HG03460 (cell line): ENCODE measurements around the gene GABRB3.

Experiments used
- ATAC-seq: cut with Tn5 transposase; IDR thresholded peaks from one replicate; pipeline ENCODE4 v1.9.1; 2021; ENCODE audit not compliant: unreplicated experiment

GABRB3 gene

DNA sequence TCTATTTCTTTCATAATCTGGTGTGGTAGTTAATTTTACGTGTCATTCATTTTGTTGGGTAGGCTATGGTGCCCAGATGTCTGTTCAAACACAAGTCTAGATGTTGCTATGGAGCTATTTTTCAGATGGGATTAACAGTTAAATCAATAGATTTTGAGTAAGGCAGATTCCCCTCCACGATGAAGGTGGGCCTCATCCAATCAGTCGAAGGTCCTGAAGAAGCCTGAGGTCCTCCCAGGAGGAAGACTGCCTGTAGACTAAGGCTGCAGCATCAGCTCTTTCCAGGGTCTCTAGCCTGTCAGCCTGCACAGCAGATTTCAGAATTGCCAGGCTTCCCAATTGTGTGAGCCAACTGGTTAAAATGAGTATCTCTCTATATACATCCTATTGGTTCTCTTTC, 92.9 kb downstream of the GABRB3 start:
- no peak for ATAC-seq

DNA sequence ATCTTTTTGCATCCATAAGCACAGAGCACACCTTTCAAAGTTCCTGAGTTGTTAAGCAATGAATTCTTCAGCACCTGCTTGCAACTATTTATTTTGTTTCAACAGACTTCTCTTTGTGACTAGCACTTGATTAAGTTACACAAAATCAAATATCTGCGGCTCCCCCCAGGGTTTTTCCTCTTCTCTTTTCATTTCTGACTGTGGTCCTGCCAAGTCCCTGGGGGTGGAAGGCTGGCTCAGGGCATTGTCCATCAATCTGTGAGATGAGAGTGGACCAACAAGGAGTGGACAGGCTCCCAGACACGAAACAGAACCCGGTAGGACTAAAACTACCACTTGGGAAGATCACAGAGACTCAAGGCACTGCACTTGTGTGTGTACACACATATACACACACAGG, 96.8 kb downstream of the GABRB3 start:
- ATAC-seq = no peak

DNA sequence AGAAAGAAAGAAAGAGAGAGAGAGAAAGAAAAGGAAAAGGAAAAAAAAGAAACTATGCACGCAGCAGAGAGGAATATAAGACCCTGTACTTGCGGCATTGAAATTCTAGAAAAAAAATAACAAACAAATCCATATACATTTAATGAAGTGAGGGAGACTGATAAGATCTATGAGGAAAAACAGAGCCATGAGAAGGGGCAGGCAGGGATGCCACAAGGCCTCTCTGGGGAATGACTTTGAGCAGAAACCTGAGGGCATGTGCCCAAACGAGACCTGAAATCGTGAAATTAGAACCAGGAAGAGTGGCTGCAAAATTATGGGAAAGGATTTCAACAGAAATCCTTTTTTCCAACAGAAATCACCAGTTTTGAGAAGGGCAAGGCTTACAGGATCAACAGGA, 98.4 kb downstream of the GABRB3 start:
- ATAC-seq = no peak

DNA sequence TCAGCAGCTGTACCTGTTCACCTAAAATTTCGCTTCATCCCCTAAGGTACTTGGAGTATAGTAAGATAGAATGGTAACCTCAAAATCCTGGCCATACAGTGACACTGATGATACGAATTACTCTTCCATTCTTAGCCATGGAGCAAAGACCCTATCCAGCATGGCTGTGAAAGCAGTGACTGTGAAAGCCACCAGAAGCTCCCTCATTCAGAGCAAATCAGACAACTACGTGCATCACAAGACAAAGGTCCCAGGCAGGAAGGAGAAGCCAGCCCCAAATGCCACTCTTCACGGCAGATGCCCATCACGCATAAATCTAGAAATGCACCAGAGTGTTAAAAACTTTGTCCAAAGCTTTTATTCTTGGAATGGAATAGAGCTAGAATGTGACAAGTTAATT, 99.4 kb downstream of the GABRB3 start:
- ATAC-seq = no peak

DNA sequence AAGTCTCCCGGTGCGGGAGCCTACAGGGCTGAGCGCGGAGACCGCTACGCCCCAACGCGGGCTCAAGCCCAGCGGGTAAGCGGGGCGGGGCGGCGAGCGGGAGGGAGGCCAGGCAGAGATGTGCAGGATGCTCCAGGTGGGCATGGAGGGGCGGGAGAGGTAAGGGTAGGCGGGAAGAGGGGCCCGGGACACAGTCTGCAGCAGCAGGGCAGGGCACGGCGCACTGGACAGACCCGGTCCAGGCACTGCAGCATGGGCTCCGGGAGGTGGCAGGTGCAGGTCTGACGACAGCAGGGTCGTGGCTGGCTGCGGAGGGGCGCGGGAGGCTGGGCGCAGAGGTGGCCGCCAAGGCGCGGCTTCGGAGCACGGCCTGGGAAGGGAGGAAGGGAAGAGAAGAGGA, 102.8 kb downstream of the GABRB3 start:
- ATAC-seq = no peak

DNA sequence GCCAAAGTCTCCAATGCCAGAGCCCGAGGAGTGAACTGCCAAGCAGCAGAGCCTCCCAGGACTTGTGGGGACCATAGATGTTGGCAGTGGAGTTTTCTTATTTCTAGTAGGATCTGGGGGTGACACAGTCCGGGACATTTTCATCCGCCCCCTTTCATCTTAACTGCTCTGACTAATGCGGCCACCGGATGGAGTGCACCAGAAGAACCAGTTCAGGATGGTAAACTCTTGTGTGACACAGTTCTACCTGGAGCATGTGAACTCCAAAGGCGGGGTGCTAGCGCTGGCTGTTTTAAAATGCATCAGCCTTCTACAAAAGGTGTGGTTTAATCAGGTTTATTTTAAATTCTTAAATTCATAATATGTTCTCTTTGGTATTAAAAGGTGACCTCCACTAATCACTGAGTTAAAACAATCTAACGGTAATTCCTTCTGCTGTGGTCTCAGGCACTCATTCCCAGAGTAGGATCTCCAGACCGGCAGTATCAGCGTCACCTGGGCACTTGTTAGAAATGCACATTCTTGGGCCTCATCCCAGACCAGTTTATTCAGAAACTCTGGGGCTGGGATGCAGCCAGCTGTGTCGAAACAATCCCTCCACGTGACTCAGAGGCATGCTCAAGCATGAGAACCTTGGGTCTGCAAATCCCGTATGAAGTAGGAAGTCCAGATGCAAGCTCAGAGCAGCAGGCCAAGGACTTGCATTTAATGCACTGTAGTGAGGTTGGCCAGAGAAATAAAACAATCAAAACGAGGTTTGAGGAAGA, 105.5 kb downstream of the GABRB3 start:
- ATAC-seq = no peak

DNA sequence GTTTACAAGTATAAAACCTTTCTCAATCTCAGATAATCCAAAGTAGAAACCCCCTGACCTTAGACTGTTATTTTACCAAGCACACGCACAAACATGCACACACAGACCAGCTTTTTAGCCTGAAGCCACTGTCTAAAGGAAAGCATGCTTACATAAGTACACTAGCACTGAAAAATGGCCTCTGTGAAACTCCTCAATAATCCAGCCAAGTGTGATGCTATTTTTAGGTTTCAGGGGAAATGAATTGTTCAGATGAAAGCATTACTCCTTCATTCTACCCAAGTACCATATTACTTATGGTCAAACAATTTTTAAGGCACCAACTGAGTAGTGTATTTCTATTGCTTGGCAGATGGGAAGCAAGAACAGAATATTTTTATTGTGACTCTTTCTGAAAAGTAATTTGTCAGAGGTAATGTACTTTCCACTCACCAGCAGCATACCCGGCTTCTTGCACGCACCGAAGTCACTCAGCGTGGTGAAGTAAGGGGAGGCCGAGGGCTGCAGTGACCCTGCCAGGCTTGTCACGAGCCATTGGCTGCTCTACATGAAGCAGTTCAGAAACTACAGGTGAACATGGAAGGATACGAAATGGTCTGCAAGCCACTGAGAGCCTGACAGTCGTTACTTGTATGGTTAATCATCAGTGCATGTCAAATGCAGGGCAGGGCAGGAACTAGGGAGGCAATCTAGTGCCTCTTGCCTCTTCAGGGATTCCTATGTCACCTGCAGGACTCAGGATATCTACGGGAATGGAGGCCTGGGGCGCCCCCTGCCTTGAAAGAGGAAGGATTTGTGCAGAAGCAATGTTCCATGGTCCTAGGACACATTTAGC, 106.7 kb downstream of the GABRB3 start:
- no peak for ATAC-seq

DNA sequence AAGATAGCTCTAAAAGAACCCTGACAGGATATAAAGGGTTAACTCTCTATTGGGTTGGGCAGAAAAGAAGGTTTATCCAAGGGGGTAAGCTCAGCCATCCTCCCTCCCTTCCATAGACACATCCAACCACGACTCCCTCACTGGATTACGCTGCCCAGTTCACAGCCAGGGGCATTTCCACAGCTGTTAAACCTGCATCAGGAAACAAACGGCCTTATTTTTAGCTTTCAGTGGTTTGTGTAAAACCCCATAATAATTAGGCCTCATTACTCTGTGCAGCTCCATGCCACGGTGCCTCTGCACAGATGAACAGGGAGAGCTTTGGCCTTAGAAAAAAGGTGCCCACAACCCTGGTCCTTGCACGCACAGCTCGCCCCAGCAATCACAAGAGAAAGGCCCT, 110.6 kb downstream of the GABRB3 start:
- ATAC-seq = no peak

DNA sequence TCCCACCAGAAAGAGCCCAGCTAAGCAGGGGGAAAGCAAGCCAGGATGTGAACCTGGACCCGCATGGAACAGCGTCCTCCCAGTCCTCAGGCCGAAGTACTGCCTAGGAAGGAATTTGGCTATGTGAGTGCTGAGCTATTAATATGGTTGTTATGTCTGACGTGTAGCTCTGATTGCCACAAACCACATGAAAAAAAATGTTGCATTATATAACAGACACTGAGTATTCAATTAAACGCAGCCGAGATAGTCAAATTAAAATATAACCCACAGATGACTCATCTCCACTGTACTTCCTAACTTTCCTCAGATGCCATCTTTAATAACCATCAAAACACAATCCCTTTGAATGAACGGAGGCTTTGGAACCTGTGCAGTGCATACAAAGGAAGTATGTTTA, 111.1 kb downstream of the GABRB3 start:
- no peak for ATAC-seq

DNA sequence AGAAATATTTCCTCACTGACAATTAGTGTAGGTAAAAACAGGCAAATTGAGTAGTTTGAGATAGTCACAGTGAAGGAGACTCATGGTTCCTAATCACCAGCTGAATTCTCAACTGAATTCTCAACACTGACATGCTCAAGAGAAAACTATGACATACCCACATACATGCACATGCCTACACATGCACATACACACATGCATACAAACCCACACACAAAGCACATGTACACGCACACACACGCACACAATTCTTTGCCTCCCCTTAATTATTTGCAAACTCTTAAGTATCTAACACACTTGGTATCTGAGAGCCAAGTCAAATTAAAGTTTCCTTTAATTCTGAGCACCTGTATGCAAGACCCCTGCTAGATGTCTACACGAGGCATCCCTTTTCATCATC, 111.8 kb downstream of the GABRB3 start:
- ATAC-seq = no peak

DNA sequence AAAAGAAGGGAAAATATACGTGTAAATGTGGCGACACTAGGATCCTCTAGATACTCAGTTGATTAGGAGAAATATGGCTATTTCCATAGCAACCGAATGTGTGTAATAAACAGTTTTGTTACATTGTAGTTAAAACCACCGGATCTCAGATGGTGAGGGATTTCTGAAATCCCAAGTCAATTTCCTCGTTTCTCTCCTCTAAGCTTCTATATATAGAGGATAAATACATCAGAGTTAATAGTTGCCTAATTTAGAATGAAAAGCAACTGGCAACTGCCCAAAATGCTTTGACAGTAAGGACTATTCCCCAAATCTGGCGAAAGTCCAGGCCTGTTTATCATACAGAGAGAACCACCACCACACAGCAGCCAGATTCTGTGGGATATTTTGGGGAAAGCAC, 112.6 kb downstream of the GABRB3 start:
- ATAC-seq = no peak

DNA sequence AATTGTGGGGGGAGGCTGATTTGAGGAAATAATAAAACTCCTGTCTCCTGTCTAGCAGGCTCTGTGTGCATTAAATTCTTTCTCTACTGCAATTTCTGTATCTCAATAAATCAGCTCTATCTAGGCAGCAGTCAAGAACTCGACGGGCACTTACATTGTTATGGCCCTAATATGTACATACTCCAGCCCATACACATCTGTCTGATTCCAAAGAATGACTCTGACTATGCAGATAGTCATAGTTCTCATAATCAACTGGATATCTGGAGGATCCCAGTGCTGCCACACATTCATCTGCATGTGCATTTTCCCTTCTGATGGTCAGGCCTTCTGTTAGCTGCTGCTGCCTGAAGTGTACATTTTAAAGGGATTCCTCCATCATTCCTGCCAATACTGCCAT, 114.6 kb downstream of the GABRB3 start:
- no peak for ATAC-seq

DNA sequence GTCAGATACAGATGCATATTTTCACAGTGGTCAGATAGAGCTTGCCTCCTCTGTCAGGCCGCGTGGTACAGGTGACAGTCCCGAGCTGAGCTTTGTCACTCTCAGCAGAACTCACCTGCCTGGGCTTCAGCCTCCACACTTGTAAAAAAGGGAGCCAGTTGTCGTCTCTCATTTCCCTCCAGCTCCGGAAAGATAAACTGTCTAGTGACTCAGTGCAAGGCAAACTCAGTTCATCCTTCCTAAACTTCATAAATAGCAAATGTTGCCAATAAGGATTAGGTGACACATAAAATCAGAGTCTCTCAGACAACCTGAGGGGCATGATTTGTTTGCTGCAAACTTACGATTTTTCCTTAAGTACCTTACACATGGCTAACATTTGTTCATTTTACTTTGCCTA, 116.8 kb downstream of the GABRB3 start:
- no peak for ATAC-seq

DNA sequence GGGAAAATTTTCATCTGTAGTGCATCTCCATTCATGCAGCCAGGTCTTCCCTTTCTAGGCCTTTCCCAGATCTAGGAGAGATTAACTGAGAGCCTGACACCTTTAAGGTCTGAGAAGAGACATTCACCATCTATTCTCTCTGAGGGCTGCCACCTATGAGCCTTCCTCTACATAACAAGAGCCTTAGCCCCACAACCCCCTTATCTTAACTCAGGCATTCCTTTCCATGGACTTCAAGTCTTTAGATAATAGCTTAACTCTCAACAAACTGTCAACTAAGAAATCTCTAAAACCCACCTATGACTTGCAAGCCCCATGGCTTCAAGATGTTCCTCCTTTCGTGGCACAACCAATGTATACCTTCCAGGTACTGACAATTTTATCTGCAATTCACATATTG, 121.0 kb downstream of the GABRB3 start:
- ATAC-seq = no peak

DNA sequence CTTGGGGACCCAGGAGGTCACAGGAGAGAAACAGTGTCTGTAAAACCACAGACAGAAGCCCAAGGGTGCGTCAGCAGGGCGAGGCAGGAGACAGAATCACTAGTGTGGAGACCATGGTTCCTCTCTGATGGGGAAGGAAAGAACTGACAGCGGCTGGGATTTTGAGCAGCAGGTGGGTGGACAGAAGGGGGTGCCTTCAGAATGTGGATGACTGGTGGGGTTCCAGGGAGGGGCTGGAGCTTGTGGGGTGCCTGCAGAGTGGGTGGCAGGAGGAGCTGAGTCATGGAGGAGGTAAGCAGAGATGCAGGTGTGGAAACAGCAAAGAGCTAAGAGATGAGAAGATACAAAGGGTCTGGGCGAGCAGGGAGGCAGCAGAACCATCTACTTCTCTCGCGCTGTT, 124.2 kb downstream of the GABRB3 start:
- no peak for ATAC-seq

DNA sequence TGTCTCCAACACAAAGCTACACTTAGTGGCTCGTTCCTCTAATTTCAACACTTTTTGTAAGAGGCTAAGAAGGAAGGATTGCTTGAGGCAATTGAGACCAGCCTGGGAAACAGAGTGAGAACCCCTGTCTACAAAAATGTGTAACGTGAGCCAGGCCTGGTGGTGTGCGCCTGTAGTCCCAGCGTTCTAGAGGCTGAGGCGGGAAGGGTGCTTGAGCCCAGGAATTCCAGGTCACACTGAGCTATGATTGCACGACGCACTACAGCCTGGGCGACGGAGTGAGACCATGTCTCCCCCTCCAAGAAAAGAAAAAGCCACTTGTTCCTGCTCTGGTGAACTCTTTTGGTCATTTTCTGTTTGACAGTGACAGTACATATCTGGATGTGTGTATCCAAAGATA, 127.9 kb downstream of the GABRB3 start:
- ATAC-seq = no peak

DNA sequence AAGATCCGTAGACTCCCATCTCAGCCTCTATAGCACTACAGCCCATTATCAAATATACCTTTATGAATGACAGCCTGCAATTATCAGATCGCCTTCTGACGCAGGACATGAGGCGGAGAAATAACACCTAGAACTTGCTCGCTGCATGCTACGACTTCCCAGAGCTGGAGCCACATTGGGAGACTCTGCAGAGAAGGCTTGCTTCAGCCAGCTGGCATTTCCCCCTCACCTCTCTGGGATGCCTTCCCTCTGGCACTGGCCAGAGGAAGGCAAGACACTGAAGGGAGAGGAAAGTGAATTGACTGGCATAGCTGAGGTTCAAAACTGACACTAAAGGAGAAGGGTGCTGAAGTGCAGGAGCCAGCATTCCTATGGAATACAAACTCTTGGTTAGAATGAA, 131.7 kb downstream of the GABRB3 start:
- no peak for ATAC-seq

DNA sequence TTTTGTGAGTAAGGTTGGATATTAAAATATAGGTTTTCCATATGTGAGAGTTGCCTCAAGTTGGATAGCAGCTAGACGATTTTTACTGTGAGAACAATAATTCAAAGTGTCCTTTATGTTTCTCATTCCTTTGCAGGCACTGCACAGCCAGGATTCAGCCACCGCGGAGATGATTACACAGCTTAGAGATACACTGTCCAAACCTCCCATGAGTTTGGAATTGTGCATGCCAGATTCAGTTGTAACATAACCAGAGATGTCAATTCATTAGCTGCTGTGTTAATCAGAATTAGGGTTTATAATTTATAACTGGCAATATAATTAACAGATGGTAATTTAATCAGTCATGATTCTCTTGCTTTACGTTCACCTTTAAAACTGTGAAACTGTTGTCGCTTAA, 132.3 kb downstream of the GABRB3 start:
- no peak for ATAC-seq

DNA sequence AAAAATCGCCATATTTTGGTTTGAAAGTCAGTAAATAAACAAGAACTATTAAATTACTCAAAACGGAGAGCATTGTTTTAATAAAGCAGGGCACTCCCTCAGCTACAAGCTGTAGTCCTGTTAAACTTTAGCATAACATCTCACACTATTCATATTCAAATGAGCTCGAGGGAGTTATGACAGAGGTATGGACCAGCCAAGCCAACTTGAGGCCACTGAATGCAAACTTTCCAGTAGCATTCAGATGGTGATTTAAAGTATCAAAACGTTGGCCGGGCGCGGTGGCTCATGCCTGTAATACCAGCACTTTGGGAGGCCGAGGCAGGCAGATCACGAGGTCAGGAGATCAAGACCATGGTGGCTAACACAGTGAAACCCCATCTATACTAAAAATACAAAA, 132.9 kb downstream of the GABRB3 start:
- ATAC-seq = no peak

DNA sequence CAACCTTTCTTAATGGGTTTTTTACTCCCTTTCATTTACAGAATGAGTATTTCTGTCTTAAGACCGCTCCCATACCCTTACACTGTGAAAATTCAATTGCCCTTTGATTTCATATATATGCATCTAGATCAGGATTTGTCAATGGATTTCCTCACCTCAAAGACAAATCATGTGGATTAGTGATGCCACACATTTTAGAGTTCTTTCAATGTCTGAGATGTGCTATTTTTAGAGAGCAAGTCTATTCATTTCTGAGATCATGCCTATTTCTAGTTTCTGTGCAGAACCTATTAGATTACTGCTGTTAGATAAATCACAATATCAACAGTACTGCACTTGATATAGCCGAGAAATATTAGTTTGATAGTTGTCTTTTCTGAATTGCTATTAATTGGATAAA, 137.3 kb downstream of the GABRB3 start:
- no peak for ATAC-seq

DNA sequence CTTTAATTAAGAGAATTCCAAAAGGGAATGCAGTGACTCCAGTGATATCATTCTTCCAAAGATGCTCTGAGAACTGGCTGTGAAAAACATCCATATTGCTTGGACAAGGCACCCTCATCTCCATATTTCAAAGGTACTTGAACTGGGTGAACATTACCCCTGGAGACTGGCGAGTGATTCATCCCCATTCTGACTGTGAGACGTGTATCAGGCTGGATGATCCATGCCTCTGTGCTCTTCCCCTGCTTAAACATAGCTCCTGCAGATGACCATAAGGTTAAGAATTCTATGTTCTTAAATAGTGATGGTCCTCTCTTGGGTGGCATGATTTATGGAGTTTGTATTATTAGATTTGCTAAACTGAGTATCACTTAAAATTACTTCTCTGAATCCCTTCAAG, 137.8 kb downstream of the GABRB3 start:
- ATAC-seq = no peak

DNA sequence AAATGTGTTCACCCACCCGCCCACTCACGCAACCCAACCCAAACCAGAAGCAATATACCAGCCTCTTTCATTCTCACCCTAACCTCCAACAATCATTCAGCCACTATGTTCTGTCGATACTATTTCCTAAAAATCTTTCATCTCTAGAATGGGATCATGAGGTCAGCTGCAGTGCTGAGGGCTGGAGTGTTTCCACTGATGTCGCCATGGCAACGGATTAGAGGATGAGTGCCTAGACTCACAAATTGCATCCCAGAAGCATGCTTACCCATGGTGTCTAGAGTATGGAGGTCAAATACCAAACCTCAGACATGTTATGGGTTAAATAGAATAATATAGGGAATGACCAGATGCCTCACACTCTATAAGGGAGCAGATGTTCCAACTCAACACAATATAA, 138.5 kb downstream of the GABRB3 start:
- no peak for ATAC-seq

DNA sequence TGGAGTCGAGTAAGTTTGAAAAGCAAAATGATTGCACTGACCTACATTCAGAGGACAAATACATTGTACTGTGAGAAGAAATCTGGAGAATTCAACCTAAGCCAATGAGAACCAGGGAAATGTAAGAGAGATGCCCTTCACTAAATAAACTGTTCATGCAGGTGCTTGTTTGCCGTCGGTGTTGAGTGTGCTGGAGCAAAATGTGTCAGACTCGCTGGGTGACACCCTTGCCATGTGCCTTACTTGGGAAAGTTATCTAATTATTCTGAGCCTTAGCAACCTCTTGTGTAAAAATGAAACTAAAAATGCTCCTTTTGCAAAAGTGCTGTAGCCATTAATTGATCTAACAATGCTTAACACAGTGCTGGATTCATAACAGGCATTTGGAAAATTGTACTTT, 140.4 kb downstream of the GABRB3 start:
- ATAC-seq = no peak
